HG03439 (cell line): ENCODE data around the gene BTRC.

Experiments
- ATAC-seq: cut with Tn5 transposase; IDR thresholded peaks from one replicate; pipeline ENCODE4 v1.9.1; 2021; ENCODE audit warnings: mild to moderate bottlenecking, moderate library complexity; ENCODE audit not compliant: unreplicated experiment

BTRC gene

GRCh38 chr10:101564490-101564991 is 210.6 kb downstream of the BTRC start:
- ATAC-seq: no peak

DNA sequence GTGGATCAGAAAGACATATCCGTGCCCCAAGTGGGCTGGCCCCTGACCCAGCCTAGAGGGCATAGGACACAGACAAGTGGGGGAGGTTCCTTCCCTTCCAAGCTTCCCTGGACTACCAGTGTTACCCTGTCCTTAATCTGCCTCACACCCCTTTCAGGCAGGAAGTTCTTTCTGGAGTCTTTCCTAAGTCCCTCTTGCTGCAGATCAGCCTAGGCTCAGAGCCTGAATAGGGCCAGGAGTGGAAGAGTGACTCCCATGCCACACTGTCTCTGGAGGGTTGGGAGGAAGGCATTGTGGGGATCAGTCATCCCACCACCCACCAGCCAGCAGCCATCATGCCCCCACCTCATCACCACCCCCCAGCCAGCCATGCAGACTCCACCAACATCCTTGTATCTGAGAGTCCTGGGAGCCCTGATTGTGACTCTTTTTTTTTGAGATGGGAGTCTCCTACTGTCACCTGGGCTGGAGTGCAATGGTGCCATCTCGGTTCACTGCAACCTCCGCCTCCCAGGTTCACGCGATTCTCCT is 211.5 kb downstream of the BTRC start:
- no peak for ATAC-seq

- ATAC-seq: no peak
Measured at GRCh38 chr10:101565936-101566332, 212.0 kb downstream of the BTRC start.

- no peak for ATAC-seq
Measured at GRCh38 chr10:101566333-101567164, 212.6 kb downstream of the BTRC start.

DNA sequence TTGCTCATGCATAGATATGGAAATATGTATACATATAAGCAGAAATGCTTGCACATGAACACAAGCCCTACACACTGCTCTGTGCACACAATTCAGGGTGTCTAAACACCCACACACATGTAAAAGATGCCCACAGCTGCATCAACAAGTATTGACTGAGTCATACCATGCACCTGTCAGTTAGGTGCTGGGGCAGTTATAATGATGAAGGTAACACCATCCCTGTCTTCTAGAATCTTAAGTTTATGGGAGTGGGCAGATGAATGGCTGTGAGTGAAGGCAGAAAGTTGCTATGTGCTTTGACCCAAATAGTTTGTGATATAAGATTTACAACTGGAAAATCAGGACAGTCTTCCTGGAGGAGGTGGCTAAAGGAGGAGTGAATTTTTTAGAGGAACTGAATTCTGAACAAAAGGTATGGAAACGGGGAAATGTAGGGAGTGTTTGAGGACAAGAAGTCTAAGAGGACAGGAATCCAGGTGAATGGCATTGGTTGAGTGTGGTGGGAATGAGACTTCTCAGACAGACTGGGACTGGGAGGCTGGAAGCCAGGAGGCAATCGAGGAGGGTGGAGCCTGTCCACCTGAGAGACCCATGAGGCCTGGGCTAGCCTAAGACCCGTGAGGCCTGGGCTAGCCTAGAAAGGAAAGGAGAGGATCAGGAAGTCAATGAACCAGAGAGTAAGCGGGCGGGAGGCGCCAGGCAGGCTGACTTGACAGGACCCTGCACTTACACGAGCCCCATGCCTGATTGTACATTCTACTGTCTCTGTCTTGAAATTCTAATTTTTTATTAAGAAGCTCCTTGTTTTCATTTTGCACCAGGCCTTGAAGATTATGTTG is 213.4 kb downstream of the BTRC start:
- ATAC-seq: no peak

- ATAC-seq: no peak
Measured at GRCh38 chr10:101568054-101568745, 214.2 kb downstream of the BTRC start.

DNA sequence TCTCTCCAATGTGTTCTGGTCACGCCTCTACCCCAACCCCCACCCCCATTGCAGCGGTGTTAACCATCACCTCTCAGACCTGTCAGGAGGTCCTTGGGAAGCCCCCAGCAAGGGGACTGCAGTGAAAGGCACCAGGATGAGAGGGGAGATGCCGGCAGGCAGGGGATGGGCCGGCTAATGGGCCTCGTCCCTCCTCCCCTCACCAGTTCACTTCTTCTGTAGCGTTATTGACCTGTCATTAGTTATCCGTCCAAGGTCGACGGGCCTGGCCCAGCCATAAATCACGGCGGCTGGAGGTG is 215.3 kb downstream of the BTRC start:
- no peak for ATAC-seq

DNA sequence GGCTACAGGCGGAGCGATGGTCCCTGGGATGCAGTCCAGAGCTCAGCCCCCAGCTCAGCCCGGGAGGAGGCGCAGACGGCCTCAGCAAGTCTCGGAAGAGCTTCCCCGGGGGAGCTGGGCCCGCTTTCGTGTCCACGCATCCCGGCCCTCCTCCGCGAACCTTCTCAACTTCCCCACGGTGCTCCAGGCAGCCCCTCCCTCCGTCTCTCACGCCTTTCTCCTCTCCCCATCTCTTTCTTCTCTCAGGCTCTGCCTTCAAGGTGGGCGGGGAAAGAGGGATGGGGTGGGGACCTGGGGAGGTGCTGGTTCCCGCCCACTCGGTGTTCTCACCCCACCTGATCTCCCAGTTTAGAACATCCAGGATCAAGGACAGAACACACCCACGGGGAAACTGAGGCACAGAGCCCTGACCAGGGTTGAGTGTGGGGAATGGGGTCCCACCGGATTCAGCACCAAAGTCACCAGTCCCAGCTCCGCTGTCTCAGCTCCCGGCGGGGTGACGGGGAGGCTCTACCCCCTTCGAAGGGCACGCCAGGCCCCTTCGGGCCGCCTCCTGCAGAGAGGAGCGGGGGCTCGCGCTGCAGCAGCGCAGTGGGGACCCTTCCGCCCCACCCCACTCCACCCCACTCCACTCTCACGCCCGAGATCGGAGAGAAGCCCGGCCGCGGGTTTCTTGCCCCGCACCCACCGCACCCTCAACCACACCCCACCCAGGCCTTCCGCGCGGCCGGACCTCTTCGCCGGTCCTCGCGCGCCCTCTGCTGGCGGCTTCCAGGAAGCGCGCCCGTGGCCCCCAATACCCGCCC is 215.9 kb downstream of the BTRC start:
- ATAC-seq: peak; percentile 74

GRCh38 chr10:101570428-101571270 is 216.7 kb downstream of the BTRC start:
- ATAC-seq: no peak

- ATAC-seq: no peak
Measured at GRCh38 chr10:101571271-101571925, 217.4 kb downstream of the BTRC start.

DNA sequence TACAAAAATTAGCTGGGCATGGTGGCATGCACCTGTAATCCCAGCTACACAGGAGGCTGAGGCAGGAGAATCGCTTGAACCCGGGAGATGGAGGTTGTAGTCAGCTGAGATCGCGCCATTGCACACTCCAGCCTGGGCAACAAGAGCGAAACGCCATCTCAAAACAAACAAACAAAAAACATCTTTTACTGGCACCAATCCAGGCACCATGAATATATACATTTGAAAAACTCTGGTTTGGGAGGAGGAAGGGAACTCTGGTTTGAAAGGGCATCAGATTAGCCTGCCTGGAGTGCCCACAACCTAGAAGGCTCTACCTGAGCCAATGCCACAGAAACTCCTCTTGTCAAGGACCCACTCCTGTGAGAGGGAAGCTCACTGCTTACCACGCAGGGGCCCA is 218.2 kb downstream of the BTRC start:
- ATAC-seq: no peak

DNA sequence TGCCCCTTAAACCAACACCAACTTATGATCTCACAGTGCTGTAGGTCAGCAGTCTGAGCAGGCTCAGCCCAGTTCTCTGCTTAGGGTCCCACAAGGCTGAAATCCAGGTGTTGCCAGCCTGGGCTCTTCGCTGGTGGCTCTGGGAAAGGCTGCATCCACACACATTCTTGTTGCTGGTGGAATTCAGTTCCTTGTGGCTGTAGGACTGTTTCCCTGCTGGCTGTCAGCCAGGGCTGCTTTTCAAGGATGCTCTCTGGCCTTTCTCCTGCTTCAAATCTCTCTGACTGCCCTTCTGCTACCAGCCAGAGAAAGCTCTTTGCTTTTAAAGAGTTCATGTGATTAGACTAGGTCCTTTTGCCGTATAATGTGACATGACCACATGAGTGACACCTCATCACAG is 218.8 kb downstream of the BTRC start:
- ATAC-seq: no peak

GRCh38 chr10:101573885-101574753 is 220.2 kb downstream of the BTRC start:
- no peak for ATAC-seq

GRCh38 chr10:101575091-101575490 is 221.1 kb downstream of the BTRC start:
- no peak for ATAC-seq

GRCh38 chr10:101575580-101576210 is 221.7 kb downstream of the BTRC start:
- no peak for ATAC-seq

GRCh38 chr10:101576211-101576863 is 222.4 kb downstream of the BTRC start:
- no peak for ATAC-seq
